HG03575 (cell line): ENCODE results near the gene ANKMY1.

Experiments used
- ATAC-seq: cut with Tn5 transposase; IDR thresholded peaks from one replicate; pipeline ENCODE4 v1.9.1; 2021; ENCODE audit not compliant: unreplicated experiment, insufficient number of reproducible peaks, low FRiP score; ENCODE audit errors: extremely low read depth

Gene ANKMY1

DNA sequence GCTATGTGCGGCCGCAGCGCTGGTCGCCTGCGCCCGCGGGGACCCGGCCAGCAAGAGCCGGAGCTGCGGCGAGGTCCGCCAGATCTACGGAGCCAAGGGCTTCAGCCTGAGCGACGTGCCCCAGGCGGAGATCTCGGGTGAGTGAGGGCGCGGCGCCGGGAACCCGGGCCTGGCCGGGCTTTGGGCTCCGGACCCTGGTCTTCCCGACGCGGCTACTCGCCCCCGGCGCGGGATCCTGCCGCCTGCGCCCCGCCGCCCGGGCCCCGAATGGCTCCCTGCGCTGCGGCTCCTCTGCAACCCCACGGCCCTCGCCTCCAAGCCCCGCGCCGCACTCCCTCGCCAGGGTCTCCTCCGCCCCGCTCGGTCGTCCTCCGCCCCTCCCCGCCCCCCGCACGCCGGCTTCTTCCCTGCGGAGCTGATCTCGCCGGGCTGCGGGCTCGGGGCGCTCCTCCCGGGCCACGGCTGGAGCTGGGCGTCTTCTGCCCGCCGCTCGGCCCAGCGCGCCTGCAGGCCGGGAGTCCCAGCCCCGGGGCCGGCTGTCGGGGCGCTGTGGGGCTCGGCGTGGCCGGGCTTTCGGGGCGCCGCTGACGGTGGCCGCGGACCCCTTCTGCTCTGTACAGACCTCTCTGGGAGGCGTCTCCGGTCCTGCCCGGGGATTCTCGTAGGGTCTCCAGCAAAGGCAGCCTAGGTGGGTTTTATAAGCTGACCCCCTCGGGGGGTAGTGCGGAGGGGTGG is 121.7 kb downstream of the ANKMY1 start:
- ATAC-seq = no peak

DNA sequence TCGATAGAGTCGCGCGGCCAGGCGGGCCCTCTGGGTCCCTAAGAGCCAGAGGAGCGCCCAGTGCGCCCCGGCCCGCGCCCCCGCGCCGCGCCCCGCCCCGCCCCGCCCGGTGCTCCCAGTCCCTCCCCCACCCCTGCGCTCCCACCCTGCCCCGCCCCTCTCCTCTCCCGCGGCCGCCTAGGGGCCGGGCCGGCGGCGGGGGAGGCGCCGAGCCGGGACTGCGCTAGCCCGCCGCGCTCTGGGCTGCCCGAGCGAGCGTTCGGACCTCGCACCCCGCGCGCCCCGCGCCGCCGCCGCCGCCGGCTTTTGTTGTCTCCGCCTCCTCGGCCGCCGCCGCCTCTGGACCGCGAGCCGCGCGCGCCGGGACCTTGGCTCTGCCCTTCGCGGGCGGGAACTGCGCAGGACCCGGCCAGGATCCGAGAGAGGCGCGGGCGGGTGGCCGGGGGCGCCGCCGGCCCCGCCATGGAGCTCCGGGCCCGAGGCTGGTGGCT is 122.3 kb downstream of the ANKMY1 start, which contains the start of gene GPC1:
TSS of gene GPC1 (plus strand) at position 207 of the 491 bp plus-strand sequence. CDS start at position 463, 256 bp downstream.
- no peak for ATAC-seq

DNA sequence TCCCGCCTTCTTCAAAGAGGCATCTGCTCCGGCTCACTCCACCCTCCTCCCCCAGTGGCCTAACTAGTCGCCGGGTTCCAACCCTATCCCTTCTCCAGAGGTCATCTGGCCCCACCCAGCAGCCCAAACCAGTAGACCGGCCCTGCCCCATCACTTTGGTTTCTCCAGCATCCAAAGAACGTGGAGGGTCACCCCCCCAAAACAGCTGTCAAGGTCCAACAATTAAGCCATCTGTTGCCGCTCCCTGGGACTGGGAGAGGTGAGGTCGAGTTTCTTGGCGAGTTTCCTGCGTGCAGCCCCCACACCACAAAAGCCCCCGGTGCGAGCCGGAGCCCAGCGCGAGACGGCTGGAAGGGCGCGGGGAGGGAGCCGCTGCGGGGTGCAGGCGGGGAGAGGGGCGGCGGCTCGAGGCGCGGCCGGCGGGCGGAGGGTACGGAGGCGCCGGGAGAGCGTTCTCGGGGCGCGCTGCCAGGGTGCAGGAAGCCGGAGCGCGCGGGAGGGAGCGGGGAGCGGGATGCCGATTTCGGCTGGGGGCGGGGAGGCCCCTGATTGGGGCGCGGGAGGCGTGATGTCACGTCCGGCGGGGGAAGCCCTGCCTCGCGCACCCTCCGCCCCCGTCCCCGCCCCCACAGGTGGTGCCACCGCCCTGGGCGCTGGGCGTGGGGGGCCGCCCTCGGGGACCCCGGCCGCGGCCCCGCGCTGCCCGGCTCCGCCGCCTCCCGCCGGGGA is 122.9 kb downstream of the ANKMY1 start:
- no peak for ATAC-seq

DNA sequence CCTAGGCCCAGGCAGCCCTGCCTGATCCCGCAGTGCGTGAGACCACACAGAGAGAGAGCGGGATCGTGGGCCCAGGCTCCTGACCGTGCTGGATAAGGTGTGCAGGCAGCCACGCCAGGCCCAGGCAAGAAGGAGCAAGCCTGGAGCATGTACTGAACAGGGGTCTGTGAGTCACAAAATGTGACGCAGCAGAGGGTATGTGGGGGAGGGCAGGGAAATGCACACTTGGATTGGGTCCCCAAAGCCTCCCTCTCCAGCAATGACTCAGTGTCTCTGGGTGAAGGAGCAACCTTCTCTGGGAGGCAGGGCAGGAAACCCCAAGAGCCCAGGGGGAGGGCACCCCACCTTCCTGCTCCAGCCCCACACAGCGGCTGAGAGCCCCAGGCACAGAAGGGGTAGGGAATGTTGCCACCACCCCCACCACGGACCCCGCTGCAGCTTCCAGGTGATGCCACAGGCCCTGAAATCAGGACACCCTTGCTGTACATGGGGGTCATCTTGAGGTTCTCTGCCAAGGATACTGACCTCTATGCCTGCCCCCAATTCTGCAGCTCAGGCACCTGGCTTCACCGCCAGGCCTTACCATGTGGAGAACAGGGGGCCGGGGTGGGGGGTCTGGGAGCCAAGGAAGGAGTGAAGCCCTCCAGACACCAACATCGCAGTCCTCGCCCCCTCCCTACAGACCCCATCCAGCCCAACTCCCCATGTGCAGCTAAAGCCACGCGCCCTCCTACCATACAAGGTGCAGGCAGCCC is 123.6 kb downstream of the ANKMY1 start:
- ATAC-seq = no peak

GRCh38 chr2:240432820-240433801 is 124.7 kb downstream of the ANKMY1 start:
- ATAC-seq = no peak

- no peak for ATAC-seq
Measured at GRCh38 chr2:240432430-240432819, 125.4 kb downstream of the ANKMY1 start.

GRCh38 chr2:240431661-240432424 is 125.9 kb downstream of the ANKMY1 start:
- no peak for ATAC-seq

GRCh38 chr2:240431271-240431660 is 126.5 kb downstream of the ANKMY1 start:
- no peak for ATAC-seq

DNA sequence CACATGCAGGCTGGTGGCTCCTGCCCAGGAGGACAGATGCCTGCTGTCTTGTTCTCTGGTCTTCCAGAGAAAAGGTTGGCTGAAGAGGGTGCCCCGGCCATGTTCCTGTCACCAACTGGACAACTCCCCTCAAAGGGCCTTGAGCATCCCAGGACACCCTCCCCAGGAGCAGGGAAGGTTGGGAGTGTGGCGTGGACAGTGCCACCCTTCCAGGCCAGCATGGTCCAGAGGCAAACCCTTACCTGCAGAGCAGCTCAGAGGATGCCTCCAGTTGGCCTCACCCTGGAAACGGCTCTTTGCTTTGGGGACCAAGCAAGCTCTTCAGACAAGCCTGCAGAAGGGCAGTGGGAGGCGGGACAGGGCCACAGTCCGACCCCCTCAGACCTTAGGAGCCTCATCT is 127.2 kb downstream of the ANKMY1 start:
- no peak for ATAC-seq

DNA sequence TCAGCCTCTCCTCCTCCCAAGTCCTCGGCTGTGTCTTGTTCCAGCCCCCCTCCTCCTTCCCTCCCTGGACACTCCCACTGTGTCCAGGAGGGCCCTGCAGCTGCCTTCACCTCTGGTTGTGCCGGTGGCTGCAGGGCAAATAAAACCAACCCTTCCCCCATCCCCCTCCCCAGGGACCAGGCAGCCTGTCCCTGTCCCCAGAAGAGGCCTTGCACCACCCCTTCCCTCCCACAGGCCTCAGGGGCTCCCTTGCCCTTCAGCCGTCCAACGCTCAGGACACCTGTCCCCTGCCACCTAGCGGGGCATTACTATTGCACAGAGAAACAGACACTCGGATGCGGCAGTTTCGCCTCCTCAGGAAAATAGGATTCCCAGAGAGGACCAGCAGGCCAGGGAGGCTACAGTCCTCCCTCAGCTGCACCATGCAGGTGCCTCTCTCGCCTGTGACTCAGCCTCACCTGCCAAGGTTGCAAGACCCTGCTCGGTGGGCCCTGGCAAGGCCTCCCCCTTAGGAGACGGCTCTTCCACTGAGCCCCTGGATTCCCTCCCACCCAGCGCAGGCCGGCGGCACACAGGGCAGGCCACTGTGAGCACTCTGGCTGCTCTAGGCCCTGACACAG is 127.8 kb downstream of the ANKMY1 start:
- no peak for ATAC-seq
